GM18519 (cell line): ENCODE measurements around the gene TJP3.

ENCODE experiments used
- ATAC-seq: cut with Tn5 transposase; IDR thresholded peaks from one replicate; pipeline ENCODE4 v1.9.1; 2021; ENCODE audit warnings: mild to moderate bottlenecking, moderate library complexity; ENCODE audit not compliant: unreplicated experiment, low FRiP score

TJP3 gene

GRCh38 chr19:3712663-3713611 lies 4.8 kb downstream of the TJP3 start:
- ATAC-seq: no peak

- no peak for ATAC-seq
Observed at GRCh38 chr19:3716147-3716668, 8.0 kb downstream of the TJP3 start.

- no peak for ATAC-seq
Observed at GRCh38 chr19:3719868-3720267, 11.7 kb downstream of the TJP3 start.

GRCh38 chr19:3720349-3720917 lies 12.2 kb downstream of the TJP3 start:
- no peak for ATAC-seq

GRCh38 chr19:3721131-3721886 lies 13.1 kb downstream of the TJP3 start:
- no peak for ATAC-seq

- no peak for ATAC-seq
Observed at GRCh38 chr19:3721887-3722442, 13.8 kb downstream of the TJP3 start.

- no peak for ATAC-seq
Observed at GRCh38 chr19:3722443-3723109, 14.4 kb downstream of the TJP3 start.

- ATAC-seq: no peak
Observed at GRCh38 chr19:3723110-3723488, 14.9 kb downstream of the TJP3 start.

- ATAC-seq: no peak
Observed at GRCh38 chr19:3723883-3724282, 15.7 kb downstream of the TJP3 start.

GRCh38 chr19:3725121-3725520 lies 16.9 kb downstream of the TJP3 start:
- no peak for ATAC-seq

- ATAC-seq: no peak
Observed at GRCh38 chr19:3725640-3726310, 17.6 kb downstream of the TJP3 start.

- no peak for ATAC-seq
Observed at GRCh38 chr19:3730457-3730958, 22.3 kb downstream of the TJP3 start.

- no peak for ATAC-seq
Observed at GRCh38 chr19:3732108-3732507, 23.9 kb downstream of the TJP3 start.

- no peak for ATAC-seq
Observed at GRCh38 chr19:3733549-3734309, 25.5 kb downstream of the TJP3 start.

- ATAC-seq: no peak
Observed at GRCh38 chr19:3734310-3734600, 26.1 kb downstream of the TJP3 start.

- no peak for ATAC-seq
Observed at GRCh38 chr19:3736106-3736724, 28.0 kb downstream of the TJP3 start.

- ATAC-seq: no peak
Observed at GRCh38 chr19:3737487-3738205, 29.5 kb downstream of the TJP3 start.
